ENCODE measurements around the gene ABCB9.
"Not testable (repeated sequence)": the region's sequence is repeated elsewhere in the genome, so short reads cannot be mapped to it uniquely, and the experiment has no call there.

The ABCB9 gene

DNA sequence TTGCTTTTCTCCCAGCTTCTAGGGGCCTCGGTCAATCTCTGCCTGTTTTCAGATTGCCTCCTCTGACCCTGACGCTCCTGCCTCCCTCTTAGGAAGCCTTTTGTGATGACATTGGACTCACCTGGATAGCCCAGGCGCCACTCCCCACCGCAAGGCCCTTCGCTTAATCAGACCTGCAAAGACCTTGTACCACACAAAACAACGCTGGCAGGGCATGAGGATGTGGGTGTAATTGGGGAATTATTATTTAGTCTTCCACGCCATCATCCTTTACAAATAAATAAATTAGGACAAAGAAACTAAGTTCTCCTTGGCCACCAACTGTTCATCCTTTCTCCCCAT lies 62.6 kb downstream of the ABCB9 start:
- peaks cover 23% of the 10 kb centered on the region for H3K4me1 Mint-ChIP-seq
- ATAC-seq (ENCODE audit: low read depth) (no peak), DNase-seq (ENCODE audit: low spot score in 2 of 2) (no peak)
- no peaks in the 10 kb centered on the region for H3K9me3 Mint-ChIP-seq
- H3K27me3 Mint-ChIP-seq, result no peaks in the 10 kb centered on the region
- H3K27ac Mint-ChIP-seq, result peak overlapping the region; percentile 14
- H3K4me3 Mint-ChIP-seq, result no peak overlapping the region
- H3K36me3 Mint-ChIP-seq, result no peaks in the 10 kb centered on the region

DNA sequence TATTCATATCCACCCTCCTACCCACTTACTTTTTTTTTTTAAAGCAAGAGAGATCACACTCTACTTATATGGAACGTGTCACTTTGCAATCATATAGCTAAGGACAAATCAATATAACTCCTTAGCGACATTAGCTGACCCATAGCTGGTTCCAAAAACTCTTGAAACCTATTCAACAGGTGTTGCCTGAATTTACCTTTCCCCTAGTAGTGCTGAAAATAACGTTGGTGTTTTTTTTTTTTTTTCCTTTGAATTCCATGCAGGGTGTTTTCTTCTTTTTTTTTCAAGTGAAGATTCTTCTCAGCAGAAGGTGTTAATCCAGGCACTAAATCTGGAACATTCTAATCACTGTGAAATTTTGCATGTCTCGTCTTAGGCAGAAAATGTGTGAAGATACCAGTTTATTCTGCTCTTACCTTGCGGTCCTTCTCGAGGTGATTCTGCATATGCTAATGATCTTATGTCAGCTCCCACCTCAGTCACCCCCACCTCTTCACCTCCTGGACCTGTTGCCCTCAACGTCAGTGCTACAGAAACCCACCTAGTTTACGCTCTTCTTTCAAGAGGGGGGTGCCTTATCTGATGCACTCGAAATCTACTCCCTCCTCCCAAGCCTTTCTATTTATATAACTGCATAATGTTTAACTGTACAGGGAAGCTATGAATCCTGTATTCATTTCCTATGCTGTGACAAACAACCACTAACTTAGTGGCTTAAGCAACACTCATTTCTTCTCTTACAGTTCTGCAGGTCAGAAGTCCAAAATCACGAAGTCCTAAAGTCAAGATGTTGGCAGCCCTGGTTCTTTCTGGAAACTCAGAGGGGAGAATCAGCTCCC lies 63.2 kb downstream of the ABCB9 start:
- H3K27me3 Mint-ChIP-seq, result no peaks in the 10 kb centered on the region
- DNase-seq (ENCODE audit: low spot score in 2 of 2) (no peak), ATAC-seq (ENCODE audit: low read depth) (no peak)
- H3K4me1 Mint-ChIP-seq, result peaks cover 29% of the 10 kb centered on the region
- no peak overlapping the region for H3K4me3 Mint-ChIP-seq
- no peaks in the 10 kb centered on the region for H3K9me3 Mint-ChIP-seq
- H3K36me3 Mint-ChIP-seq, result no peaks in the 10 kb centered on the region
- H3K27ac Mint-ChIP-seq, result peak overlapping the region; percentile 14

DNA sequence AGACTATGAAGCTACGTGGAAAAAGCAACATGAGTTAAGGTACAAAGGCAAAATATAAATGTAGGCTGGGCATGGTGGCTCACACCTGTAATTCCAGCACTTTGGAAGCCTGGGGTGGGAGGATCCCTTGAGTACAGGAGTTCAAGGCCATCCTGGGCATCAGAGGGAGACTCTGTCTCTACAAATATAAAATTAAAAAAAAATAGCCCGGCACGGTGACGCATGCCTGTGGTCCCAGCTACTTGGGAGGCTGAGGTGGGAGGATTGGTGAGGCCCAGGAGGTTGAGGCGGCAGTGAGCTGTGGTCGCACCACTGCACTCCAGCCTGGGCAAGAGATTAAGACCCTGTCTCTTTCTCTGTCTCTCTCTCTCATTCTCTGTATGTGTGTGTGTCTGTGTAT lies 66.4 kb downstream of the ABCB9 start:
- peak overlapping the region; percentile 33 for H3K4me3 Mint-ChIP-seq
- no peaks in the 10 kb centered on the region for H3K27me3 Mint-ChIP-seq
- no peak for ATAC-seq (ENCODE audit: low read depth)
- H3K9me3 Mint-ChIP-seq, result no peaks in the 10 kb centered on the region
- H3K36me3 Mint-ChIP-seq, result no peaks in the 10 kb centered on the region
- H3K27ac Mint-ChIP-seq, result peak overlapping the region; percentile 77
- DNase-seq (ENCODE audit: low spot score in 2 of 2), result no peak
- peaks cover 48% of the 10 kb centered on the region for H3K4me1 Mint-ChIP-seq

DNA sequence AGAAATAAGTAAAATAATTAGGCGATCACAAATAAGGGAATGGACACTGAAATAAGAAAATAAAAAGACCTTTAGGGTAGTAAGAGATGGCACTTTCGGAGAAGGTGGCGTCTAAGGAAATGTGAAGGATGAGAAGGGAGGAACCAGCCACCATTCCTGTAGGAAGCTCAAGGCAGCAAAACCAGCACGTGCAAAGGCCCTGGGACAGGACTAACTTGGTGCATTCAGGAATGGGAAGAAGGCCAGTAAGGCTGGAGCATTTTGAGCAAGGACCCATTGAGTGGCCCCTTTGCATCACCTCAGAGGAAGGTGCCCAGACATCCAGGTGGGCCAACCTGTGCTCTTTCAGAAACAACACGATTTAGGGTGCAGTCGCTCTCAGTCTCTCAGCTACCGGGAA lies 69.6 kb downstream of the ABCB9 start:
- ATAC-seq (ENCODE audit: low read depth), result no peak
- H3K4me1 Mint-ChIP-seq, result peaks cover 60% of the 10 kb centered on the region
- DNase-seq (ENCODE audit: low spot score in 2 of 2), result no peak
- peak overlapping the region; percentile 100 for H3K27ac Mint-ChIP-seq
- H3K4me3 Mint-ChIP-seq, result peak overlapping the region; percentile 89
- no peaks in the 10 kb centered on the region for H3K36me3 Mint-ChIP-seq
- no peaks in the 10 kb centered on the region for H3K9me3 Mint-ChIP-seq
- no peaks in the 10 kb centered on the region for H3K27me3 Mint-ChIP-seq

DNA sequence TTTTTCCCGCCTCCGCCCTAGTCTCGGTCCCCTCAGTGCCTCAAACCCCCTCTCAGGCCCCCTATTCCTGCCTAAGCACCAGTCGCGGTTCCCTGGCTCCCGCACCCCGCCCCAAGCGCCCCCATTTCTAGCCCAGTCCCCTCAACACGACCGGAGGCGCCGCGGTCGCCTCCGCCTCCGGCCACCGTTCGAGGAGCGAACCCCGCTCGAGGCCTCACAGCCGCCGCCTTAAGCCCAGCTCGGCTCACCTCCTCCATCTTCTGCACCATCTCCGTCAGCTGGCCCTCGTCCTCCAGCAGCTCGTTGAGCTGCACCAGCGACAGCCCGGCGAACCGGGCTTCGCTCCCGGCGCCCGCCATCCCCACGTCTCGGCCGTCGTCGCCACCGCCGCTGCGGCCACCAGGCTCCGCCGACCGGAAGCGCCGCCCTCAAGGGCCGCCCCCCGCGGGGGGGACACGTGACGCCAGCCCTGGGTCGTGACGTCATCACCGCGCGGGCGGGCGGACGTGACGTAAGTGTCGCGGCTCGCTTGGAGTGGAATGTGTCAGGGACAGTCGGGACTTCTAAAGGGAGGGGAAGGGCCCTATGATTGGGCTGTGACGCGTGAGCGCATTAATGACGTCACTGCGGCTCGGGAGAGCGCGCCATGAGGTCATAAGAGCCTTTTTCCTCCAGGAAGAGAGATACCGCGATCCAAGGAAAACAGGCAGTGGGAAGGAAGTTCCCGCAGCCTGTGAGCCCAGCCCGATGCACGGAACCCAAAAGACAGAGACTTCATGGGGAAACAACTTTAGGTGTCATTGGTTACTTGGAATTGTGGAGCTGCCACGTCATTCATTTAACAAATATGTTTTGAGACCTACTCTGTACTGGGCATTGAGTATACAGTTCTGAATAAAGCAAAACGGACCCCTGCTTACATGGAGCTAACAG lies 70.3 kb downstream of the ABCB9 start, which contains the start of gene VPS37B:
Gene VPS37B (minus strand): TSS at position 421 of the 933 bp plus-strand sequence. CDS start 62 bp downstream, at position 359.
- Mint-ChIP-seq H3K36me3 (no peaks in the 10 kb centered on the region), H3K27me3 (no peaks in the 10 kb centered on the region), H3K27ac (peak within 1 kb of the TSS; percentile 100), H3K4me3 (peak within 1 kb of the TSS; percentile 89), H3K9me3 (no peaks in the 10 kb centered on the region), H3K4me1 (peaks cover 59% of the 10 kb centered on the region)
- peak; percentile 77 for ATAC-seq (ENCODE audit: low read depth)
- DNase-seq (ENCODE audit: low spot score in 2 of 2), result peak; percentile 94 to 98

DNA sequence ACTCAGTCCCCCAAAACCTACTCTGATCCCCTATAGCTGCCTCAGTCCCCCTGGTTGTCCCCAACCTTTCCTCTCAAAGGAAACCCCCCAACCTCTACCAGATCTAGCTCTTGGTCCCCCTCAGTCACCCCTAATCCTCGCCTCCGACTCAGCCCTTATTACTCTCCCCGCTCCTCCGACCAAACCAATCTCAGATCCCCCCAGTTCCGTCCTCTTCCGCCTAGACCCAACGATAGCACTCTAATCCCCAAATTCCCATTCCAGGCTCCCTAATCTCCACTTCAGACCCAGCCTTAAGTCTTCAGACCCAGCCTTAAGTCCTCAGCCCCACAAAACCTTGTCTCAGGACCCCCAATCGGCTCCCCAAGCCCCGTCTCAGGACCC lies 71.0 kb downstream of the ABCB9 start:
- H3K27me3 Mint-ChIP-seq, result no peaks in the 10 kb centered on the region
- H3K36me3 Mint-ChIP-seq, result no peaks in the 10 kb centered on the region
- DNase-seq (ENCODE audit: low spot score in 2 of 2) (no peak), ATAC-seq (ENCODE audit: low read depth) (no peak)
- H3K4me1 Mint-ChIP-seq, result peaks cover 64% of the 10 kb centered on the region
- H3K4me3 Mint-ChIP-seq, result peak overlapping the region; percentile 89
- peak overlapping the region; percentile 100 for H3K27ac Mint-ChIP-seq
- no peaks in the 10 kb centered on the region for H3K9me3 Mint-ChIP-seq

DNA sequence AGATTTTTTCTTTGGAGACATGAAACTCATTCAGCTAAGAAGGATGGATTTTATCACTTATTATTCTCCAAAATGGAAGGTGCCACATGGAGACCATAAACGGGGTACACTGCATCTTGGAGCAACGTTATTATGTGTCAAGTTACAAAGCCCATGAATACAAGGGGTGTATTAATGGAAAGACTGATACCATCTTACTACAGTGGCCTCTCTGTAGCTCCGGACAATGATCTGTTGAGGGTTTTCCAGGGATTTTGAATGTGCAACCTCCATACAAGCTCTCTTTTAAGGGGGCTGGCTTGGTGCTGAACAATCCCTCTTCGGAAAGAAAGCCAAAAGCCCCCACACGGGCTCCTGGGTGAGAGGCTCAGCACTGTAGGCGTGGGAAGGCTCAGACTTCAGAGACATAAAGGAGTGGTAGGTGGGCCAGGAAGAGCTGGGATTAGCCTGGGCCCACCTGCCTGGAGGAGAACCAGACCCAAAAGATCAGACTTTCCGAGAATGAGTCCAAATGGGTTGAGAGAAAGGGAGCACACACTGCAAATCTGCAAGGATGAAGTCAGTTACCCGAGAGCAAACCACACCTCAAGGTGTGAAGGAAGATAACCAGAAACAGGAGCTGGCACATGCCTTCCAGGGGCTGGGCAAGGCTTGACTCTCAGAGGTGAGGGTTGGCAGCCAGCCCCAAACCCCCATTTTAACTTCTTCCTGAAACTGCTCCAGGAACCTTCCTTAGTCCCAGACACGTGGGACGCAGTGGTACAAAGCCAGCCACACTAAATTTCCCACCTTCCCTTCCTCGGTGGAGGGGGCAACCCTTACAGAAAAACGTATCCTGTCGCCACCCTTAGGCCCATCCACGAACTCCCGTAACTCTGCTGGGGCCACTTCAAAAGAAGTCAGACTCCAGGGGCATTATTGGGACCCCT lies 71.8 kb downstream of the ABCB9 start:
- Mint-ChIP-seq H3K27ac (peak overlapping the region; percentile 100), H3K4me3 (peak overlapping the region; percentile 89), H3K27me3 (no peaks in the 10 kb centered on the region), H3K4me1 (peaks cover 62% of the 10 kb centered on the region), H3K9me3 (no peaks in the 10 kb centered on the region), H3K36me3 (no peaks in the 10 kb centered on the region)
- ATAC-seq (ENCODE audit: low read depth) (no peak), DNase-seq (ENCODE audit: low spot score in 2 of 2) (no peak)

DNA sequence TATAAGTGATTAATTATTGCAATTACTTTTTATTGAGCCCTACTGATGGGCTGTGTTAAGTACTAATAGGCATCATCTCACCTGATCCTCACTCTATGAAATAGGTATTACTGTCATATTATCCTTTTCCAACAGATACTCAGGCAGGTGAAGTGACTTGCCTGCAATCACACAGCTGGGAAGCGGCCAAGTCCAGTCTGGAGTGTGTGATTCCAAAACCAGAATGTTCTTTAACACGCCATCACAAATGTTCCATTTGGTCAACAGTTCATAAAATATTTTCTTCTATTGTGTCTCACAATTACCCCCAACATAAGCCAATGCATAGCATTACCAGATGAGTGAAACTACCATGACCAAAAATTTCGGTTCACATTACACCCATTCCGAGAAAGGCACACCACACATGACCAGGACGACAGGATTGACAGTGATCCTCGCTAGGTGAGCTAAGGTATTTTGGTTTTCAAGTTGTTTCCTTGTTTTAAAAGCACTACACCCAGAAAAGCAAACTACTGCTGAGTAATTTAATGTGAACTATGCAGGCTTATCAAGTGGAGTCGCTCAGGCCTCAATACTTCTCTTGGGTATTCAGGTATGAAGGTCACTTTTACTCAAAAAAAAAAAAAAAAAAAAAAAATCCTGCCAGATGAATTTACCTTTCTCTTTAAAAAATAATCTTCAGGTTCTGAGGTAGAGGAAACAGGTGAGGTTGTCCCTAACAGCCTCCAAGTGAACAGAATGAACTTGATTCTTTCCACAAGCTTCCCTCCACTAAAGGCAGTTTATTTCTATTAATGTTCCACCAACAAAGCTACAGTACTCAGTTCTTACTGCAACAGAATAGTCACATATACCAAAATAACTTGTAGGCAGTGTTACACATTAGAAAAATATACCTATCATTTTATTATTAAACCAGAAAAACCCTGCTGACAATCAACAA lies 72.8 kb downstream of the ABCB9 start:
- Mint-ChIP-seq H3K36me3 (no peaks in the 10 kb centered on the region), H3K27ac (peak overlapping the region; percentile 24), H3K9me3 (no peaks in the 10 kb centered on the region), H3K4me3 (peak overlapping the region; percentile 89), H3K27me3 (no peaks in the 10 kb centered on the region), H3K4me1 (peaks cover 58% of the 10 kb centered on the region)
- no peak for DNase-seq (ENCODE audit: low spot score in 2 of 2)
- ATAC-seq (ENCODE audit: low read depth), result no peak

DNA sequence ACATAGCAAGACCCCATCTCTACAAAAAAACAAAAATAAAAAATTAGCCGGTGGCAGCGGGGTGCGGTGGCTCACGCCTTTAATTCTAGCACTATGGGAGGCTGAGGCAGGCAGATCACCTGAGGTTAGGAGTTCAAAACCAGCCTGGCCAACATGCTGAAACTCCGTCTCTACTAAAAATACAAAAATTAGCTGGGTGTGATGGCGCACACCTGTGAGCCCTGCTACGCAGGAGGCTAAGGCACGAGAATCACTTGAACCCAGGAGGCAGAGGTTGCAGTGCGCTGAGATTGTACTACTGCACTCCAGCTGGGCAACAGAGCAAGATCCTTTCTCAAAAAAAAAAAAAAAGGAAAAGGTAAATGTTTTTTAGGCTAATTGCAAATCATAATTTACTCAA lies 73.5 kb downstream of the ABCB9 start:
- not testable (repeated sequence) for H3K27me3 Mint-ChIP-seq; H3K36me3 Mint-ChIP-seq; ATAC-seq (ENCODE audit: low read depth); H3K9me3 Mint-ChIP-seq; H3K27ac Mint-ChIP-seq; H3K4me3 Mint-ChIP-seq; DNase-seq (ENCODE audit: low spot score in 2 of 2)
- H3K4me1 Mint-ChIP-seq, result peaks cover 57% of the 10 kb centered on the region

DNA sequence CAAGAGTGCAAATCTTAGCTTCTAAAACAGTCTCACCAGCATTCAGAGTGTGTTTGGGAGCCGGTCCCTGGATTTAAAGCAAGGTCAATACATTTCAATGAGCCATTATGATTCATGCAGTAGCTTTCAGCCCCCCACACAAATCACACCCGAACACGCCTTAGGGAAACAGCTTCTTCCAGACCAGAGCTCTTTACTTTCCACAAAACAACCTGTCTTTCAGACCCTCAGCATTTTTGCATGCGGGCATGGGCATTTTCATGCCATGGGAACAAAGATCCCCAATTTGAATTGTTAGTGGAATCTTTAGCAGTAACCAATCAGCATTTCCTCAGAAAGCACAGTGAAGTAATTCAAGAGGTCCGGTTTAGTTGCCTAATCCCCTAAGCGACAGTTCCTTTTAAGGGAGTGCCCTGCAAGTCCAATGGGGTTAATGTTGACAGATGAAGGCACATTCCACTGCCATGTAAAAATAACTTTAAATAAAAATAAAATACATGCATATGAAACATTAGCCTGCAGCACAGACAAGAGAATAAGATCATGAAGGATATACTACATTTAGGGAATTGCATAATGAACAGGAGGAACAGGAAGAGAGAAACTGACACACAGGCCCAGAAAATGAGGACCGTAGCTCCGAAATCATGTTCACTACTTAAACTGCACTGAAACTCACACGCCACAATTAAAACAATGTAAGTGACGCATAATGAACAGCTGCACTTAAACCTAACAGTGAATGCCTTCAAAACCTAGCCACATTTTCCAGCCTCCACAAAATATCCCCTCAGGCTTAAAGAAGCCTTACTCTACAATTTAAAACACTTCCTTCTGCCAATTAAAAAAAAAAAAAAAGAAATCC lies 74.4 kb downstream of the ABCB9 start:
- H3K9me3 Mint-ChIP-seq, result no peaks in the 10 kb centered on the region
- ATAC-seq (ENCODE audit: low read depth) (no peak), DNase-seq (ENCODE audit: low spot score in 2 of 2) (no peak)
- H3K27ac Mint-ChIP-seq, result no peak overlapping the region
- peaks cover 62% of the 10 kb centered on the region for H3K4me1 Mint-ChIP-seq
- no peak overlapping the region for H3K4me3 Mint-ChIP-seq
- no peaks in the 10 kb centered on the region for H3K36me3 Mint-ChIP-seq
- no peaks in the 10 kb centered on the region for H3K27me3 Mint-ChIP-seq

DNA sequence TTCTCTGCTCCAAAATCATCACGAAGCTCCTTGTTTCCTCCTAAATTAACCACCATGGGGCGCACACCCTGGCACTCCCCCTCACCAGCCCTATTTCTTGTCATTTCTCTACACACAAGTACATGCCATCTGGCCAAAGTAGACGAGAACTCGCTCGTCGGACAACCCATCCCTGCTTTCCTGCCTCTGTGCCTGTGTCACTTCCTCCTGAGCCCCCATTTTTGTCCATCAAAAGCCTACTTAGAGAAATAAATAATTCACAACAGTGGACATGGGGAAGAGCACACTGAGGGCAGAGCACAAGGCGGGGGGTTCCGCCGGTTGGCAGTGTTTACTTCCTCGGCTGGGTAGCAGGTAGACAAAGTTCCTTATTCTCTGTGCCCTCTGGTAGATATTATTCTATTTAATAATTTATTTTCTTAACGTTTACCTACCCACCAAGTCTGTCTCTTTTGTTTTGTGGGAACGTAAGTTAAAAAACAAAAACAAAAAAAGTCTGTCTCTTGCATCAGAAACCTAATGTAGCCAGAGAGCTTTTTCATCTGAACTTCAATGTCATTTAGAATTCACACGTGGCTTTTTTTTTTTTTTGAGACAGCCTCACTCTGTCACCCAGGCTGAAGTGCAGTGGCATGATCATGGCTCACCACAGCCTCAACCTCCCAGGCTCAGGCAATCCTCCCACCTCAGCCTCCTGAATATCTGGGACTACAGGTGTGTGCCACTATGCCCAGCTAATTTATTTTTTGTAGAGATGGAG lies 76.3 kb downstream of the ABCB9 start:
- H3K36me3 Mint-ChIP-seq, result no peaks in the 10 kb centered on the region
- H3K4me1 Mint-ChIP-seq, result peaks cover 58% of the 10 kb centered on the region
- H3K4me3 Mint-ChIP-seq, result peak overlapping the region; percentile 82
- no peaks in the 10 kb centered on the region for H3K9me3 Mint-ChIP-seq
- H3K27ac Mint-ChIP-seq, result peak overlapping the region; percentile 84
- H3K27me3 Mint-ChIP-seq, result no peaks in the 10 kb centered on the region
- no peak for DNase-seq (ENCODE audit: low spot score in 2 of 2)
- ATAC-seq (ENCODE audit: low read depth), result peak; percentile 17
